ENCODE results near the gene SLC25A39. TPM values are rescaled to one million over a fixed set of nuclear protein-coding genes. Genes with fewer than 3 reads are reported as not detected.

SLC25A39 gene
- polyA plus RNA-seq, 1 experiment: 84.5 TPM

DNA sequence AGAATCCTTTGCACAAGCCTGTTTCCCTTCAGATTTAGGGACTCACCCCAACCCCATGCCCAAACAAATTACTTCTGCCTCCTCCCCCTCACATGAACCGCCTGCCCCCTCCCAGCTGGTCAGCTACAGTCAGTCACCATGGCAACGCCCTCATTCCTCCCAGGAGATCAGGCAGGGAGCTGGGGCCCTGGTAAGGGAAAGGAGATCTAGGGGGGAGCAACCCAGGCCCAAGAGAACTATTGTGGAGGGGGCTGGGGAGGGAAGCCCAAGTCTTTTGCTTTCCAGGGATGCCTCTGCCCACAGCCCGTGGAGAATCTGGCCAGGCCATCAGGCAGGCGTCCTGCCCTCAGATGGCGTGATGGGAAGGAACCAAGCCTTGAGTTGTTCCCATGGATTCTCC, 36.2 kb upstream of the SLC25A39 start:
- CTCF ChIA-PET: interaction anchor here (0.8 to 6.2 kb wide), 4 partner anchors 11 to 162 kb away, joined by 3 to 69 read pairs (median 3); no protein-coding TSS in a partner anchor
- TF ChIP-seq, protein P1, sequence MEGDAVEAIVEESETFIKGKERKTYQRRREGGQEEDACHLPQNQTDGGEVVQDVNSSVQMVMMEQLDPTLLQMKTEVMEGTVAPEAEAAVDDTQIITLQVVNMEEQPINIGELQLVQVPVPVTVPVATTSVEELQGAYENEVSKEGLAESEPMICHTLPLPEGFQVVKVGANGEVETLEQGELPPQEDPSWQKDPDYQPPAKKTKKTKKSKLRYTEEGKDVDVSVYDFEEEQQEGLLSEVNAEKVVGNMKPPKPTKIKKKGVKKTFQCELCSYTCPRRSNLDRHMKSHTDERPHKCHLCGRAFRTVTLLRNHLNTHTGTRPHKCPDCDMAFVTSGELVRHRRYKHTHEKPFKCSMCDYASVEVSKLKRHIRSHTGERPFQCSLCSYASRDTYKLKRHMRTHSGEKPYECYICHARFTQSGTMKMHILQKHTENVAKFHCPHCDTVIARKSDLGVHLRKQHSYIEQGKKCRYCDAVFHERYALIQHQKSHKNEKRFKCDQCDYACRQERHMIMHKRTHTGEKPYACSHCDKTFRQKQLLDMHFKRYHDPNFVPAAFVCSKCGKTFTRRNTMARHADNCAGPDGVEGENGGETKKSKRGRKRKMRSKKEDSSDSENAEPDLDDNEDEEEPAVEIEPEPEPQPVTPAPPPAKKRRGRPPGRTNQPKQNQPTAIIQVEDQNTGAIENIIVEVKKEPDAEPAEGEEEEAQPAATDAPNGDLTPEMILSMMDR (IDR thresholded peaks at IDR 0.05; ENCODE audit: insufficient read depth, low read depth, low read length): no peak
- POLR2A ChIA-PET: no interaction called here

DNA sequence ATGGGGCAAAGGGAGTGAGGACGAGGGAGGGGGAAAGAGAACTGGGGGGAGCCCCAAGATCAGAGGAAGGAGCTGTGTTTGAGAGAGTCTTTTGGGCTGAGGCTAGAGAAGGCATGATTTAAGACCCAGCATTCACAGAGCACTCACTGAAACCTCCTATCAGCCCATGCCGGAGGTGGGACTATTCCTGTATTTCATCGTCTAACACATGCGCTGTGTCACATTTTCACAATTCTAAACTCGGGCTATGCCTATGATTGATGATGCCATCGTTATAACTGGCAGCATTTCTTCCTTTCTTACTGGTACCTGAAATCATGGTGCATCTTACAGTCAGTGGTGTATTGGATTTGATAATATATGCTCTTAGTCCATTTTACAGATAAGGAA, 35.5 kb upstream of the SLC25A39 start:
- Histone ChIP-seq H3K4me3 (ENCODE audit: low read depth, low read length) (no peak overlapping the region), H3K36me3 (ENCODE audit: control insufficient read depth, insufficient read depth, low read length) (no peaks in the 10 kb centered on the region), H3K27me3 (ENCODE audit: control insufficient read depth, insufficient read depth, low read length) (peaks cover 1% of the 10 kb centered on the region; the same call in 1 of the 2 replicates)
- no peak for DNase-seq (ENCODE audit: low read depth)
- ChIA-PET POLR2A (no interaction called here), CTCF (interaction anchor here (0.9 to 6.2 kb wide), 5 partner anchors 10 to 163 kb away, joined by 3 to 69 read pairs (median 3); partner anchors contain the start of gene GRN)
- TF ChIP-seq, protein P1 (IDR thresholded peaks at IDR 0.05; ENCODE audit: insufficient read depth, low read depth, low read length): no peak

More for the DNA sequence above, 36.2 kb upstream of the SLC25A39 start:
- DNase-seq (ENCODE audit: low read depth): no peak
- no peaks in the 10 kb centered on the region for H3K36me3 ChIP-seq (ENCODE audit: control insufficient read depth, insufficient read depth, low read length)
- peaks cover 1% of the 10 kb centered on the region; the same call in 1 of the 2 replicates for H3K27me3 ChIP-seq (ENCODE audit: control insufficient read depth, insufficient read depth, low read length)
- no peak overlapping the region for H3K4me3 ChIP-seq (ENCODE audit: low read depth, low read length)

DNA sequence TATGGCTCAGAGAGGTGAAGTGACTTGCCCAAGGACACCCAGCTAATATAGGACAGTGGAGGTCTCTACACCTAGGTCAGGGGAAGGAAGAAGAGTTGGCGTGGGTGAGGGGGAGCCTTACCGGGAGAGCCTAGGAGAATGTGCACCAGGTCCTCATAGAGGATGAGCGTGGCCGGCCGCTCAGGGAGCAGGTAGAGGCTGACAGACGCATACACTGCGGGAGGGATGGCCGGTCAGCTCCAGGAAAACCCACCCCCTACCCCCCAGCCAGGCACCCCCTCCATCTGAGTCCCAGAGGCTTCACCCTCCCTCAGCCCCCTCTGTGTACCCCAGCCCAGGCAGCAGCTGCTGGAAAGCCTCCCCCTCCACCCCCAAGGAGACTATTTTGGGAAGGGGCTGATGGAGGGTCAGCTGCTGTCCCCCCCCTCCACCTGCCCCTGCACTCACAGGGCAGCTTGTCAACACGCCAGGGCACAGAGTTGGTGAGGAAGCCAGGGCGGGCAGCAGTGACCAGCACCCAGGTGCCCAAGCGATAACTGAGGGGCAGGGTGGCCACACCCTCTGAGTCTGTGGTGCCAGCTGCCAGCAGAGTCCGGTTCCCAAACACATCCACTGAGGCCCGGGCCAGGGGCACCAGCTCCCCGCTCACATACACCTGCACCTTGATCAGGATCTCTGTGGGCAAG, 35.0 kb upstream of the SLC25A39 start:
- Histone ChIP-seq H3K27me3 (ENCODE audit: control insufficient read depth, insufficient read depth, low read length) (peaks cover 1% of the 10 kb centered on the region; the same call in 1 of the 2 replicates), H3K4me3 (ENCODE audit: low read depth, low read length) (no peak overlapping the region), H3K36me3 (ENCODE audit: control insufficient read depth, insufficient read depth, low read length) (no peaks in the 10 kb centered on the region)
- ChIA-PET CTCF (interaction anchor here (0.9 to 6.2 kb wide), 4 partner anchors 9 to 149 kb away, joined by 3 to 69 read pairs (median 4); partner anchors contain the start of gene GRN), POLR2A (no interaction called here)
- DNase-seq (ENCODE audit: low read depth): no peak
- TF ChIP-seq, protein P1 (IDR thresholded peaks at IDR 0.05; ENCODE audit: insufficient read depth, low read depth, low read length): no peak

DNA sequence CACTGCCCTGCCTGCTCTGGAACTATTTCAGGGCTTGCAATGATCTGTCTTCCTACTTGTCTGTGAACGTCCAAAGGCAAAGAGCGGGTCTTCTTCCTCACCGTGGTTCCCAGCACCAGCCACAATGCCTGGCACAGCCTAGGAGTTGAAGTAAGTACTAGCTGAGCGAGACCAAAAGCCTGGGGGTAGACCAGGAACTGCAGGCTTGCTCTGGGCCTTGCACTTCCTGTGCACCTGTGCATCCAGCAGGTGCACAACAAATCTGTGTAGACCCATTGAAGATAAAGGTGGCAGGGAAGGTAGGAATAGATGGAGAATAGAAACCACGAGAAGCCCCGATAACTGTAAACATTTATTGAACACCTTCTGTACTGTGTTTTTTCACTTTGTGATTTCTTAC, 34.4 kb upstream of the SLC25A39 start:
- POLR2A ChIA-PET: no interaction called here
- H3K4me3 ChIP-seq (ENCODE audit: low read depth, low read length): no peak overlapping the region
- CTCF ChIA-PET: interaction anchor here (0.8 to 6.2 kb wide), 4 partner anchors 9 to 357 kb away, joined by 3 to 69 read pairs (median 6); partner anchors contain the start of gene GRN
- peaks cover 1% of the 10 kb centered on the region; the same call in 1 of the 2 replicates for H3K27me3 ChIP-seq (ENCODE audit: control insufficient read depth, insufficient read depth, low read length)
- no peak for DNase-seq (ENCODE audit: low read depth)
- no peaks in the 10 kb centered on the region for H3K36me3 ChIP-seq (ENCODE audit: control insufficient read depth, insufficient read depth, low read length)
- TF ChIP-seq, protein P1 (IDR thresholded peaks at IDR 0.05; ENCODE audit: insufficient read depth, low read depth, low read length): no peak

DNA sequence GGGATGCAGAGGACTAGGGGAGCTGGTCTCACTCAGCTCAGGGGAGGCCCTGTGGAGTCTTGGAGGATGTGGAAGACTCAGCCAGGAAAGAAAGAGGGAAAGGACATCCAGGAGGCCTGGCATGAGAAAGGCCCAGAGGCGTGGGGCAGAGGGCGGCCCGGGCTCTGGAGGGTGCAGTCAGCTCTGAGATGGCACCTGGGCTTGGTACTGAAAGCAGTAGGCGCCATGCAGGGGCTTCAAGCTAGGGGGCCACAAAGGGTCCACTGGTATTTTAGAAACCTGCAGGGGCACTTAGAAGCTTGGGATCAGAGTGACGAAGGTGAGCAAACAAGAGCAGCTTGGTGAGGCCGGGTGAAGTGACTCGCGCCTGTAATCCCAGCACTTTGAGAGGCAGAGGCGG, 33.4 kb upstream of the SLC25A39 start:
- ChIA-PET CTCF (interaction anchor here (0.6 to 6.2 kb wide), 7 partner anchors 8 to 413 kb away, joined by 3 to 69 read pairs (median 3); partner anchors contain the start of gene GRN), POLR2A (no interaction called here)
- H3K36me3 ChIP-seq (ENCODE audit: control insufficient read depth, insufficient read depth, low read length): no peaks in the 10 kb centered on the region
- TF ChIP-seq, protein P1 (IDR thresholded peaks at IDR 0.05; ENCODE audit: insufficient read depth, low read depth, low read length): no peak
- H3K4me3 ChIP-seq (ENCODE audit: low read depth, low read length): no peak overlapping the region
- no peak for DNase-seq (ENCODE audit: low read depth)
- H3K27me3 ChIP-seq (ENCODE audit: control insufficient read depth, insufficient read depth, low read length): peaks cover 1% of the 10 kb centered on the region; the same call in 1 of the 2 replicates
